K562 (cell line): Measurements from ENCODE around the gene ATG4C. TPM values are rescaled to one million over a fixed set of nuclear protein-coding genes. Genes with fewer than 3 reads are reported as not detected.

ENCODE experiments used
- ATAC-seq: fragments of 200-7000 bp; cut with Tn5 transposase; 3 replicates; pipeline ENCODE4 v1.9.1; 2020; ENCODE audit warnings: moderate library complexity
- BruUV-seq: library from RNA; stranded (reverse); fragments of 400-500 nt; replicated peaks from 2 replicates; lab custom pipeline; 2021; lab: Mats Ljungman, UMichigan
- CTCF ChIA-PET: fragments of 300-600 bp; formaldehyde crosslinking; extraction: SDS; loops from one replicate; lab custom pipeline; 2021; ENCODE audit warnings: low intra/inter-chr PET ratio; lab: Yijun Ruan, JAX
- POLR2A ChIA-PET: fragments of 300-600, 350-650 bp; sonication (Branson Sonifier 250); formaldehyde crosslinking; extraction: SDS; loops from one replicate; lab custom pipeline; 2021; ENCODE audit warnings: antibody characterized with exemption, inconsistent platforms; lab: Yijun Ruan, JAX
- DNase-seq, 4 experiments: peaks; one replicate each; pipeline versions ENCODE4 v3.0.0 to v3.0.0-alpha.2; 2011 to 2018; ENCODE audit warnings: low spot score in 3 of 4, mixed read lengths in 3 of 4; ENCODE audit errors: extremely low read depth in 1 of 4
- FAIRE-seq: peaks from 2 replicates; lab custom pipeline; 2011; peaks lifted over from hg19 to GRCh38; lab: Jason Lieb, UNC
- H2AFZ ChIP-seq: 2 replicates; pipeline ENCODE4 v1.6.0; 2011; ENCODE audit warnings: low read depth, low read length, control low read depth, inconsistent platforms
- H3K27ac ChIP-seq: fragments of 200-600 bp; 3 replicates; pipeline ENCODE4 v1.8.0; 2011; ENCODE audit warnings: low read depth, mild to moderate bottlenecking, control low read depth, inconsistent platforms, low read length, moderate library complexity, mixed read lengths; ENCODE audit errors: extremely low read depth
- H3K27me3 ChIP-seq, 2 experiments: fragments of 300-600 bp in 1 of 2; 2 replicates in 1 of 2; 3 replicates in 1 of 2; pipeline versions ENCODE4 v1.6.0 to v1.8.0; 2011; ENCODE audit warnings: inconsistent platforms in 2 of 2, low read length in 2 of 2, mild to moderate bottlenecking in 1 of 2, mixed read lengths in 1 of 2, moderate library complexity in 1 of 2; ENCODE audit not compliant: control insufficient read depth in 2 of 2, insufficient read depth in 2 of 2
- H3K36me3 ChIP-seq: fragments of 300-600 bp; 3 replicates; pipeline ENCODE4 v1.8.0; 2011; ENCODE audit warnings: mild to moderate bottlenecking, low read length, inconsistent platforms; ENCODE audit not compliant: control insufficient read depth, insufficient read depth
- H3K4me1 ChIP-seq, 2 experiments: fragments of 200-600 bp in 1 of 2; replicated peaks in 1 of 2; 2 replicates in 1 of 2; 3 replicates in 1 of 2; pipeline versions ENCODE4 v1.5.1 to v1.8.0; 2011; ENCODE audit warnings: inconsistent platforms in 2 of 2, low read length in 2 of 2, mild to moderate bottlenecking in 1 of 2, mixed read lengths in 1 of 2, moderate library complexity in 1 of 2; ENCODE audit not compliant: control insufficient read depth in 2 of 2, insufficient read depth in 2 of 2
- H3K4me2 ChIP-seq: 2 replicates; pipeline ENCODE4 v1.6.1; 2011; ENCODE audit warnings: low read length, control low read depth, inconsistent platforms, mixed read lengths; ENCODE audit not compliant: insufficient read depth
- H3K4me3 ChIP-seq: fragments of 200-600 bp; sonication (generic), shearing (Covaris generic); 2 replicates; pipeline ENCODE4 v1.5.1; 2016; ENCODE audit warnings: control low read depth, inconsistent platforms
- H3K79me2 ChIP-seq: fragments of 200-600 bp; 3 replicates; pipeline ENCODE4 v1.8.0; 2011; ENCODE audit warnings: low read length, inconsistent platforms; ENCODE audit not compliant: control insufficient read depth, insufficient read depth
- H3K9ac ChIP-seq, 2 experiments: 2 replicates each; pipeline versions ENCODE4 v1.6.0 to v1.6.1; 2011; ENCODE audit warnings: low read depth in 2 of 2, low read length in 2 of 2, control low read depth in 1 of 2, inconsistent platforms in 1 of 2, mild to moderate bottlenecking in 1 of 2, mixed read lengths in 1 of 2; ENCODE audit not compliant: insufficient read depth in 1 of 2
- H3K9me1 ChIP-seq: one replicate; pipeline ENCODE4 v1.6.0; 2011; ENCODE audit warnings: inconsistent platforms, mild to moderate bottlenecking, low read length, moderate library complexity; ENCODE audit not compliant: control insufficient read depth, insufficient read depth
- H3K9me3 ChIP-seq: replicated peaks from 2 replicates; pipeline ENCODE4 v1.5.1; 2011; ENCODE audit warnings: low read depth, low read length, inconsistent platforms; ENCODE audit not compliant: control insufficient read depth, insufficient read depth
- H4K20me1 ChIP-seq: replicated peaks from 2 replicates; pipeline ENCODE4 v1.6.1; 2011; ENCODE audit warnings: low read length, inconsistent platforms, mixed read lengths; ENCODE audit not compliant: control insufficient read depth, insufficient read depth
- CEBPG ChIP-seq, 3 experiments: fragments of 200-800 bp in 1 of 3; sonication (Bioruptor generic) in 1 of 3; sonication (generic) in 1 of 3; formaldehyde crosslinking in 1 of 3; IDR thresholded peaks in 2 of 3; conservative IDR thresholded peaks in 1 of 3; 2 replicates each; pipeline versions ENCODE4 v1.6.1 to v1.8.0; 2016 to 2022; ENCODE audit warnings: missing compliant biosample characterization in 2 of 3, missing genetic modification characterization in 2 of 3, mild to moderate bottlenecking in 1 of 3, missing genetic modification reagents in 1 of 3
- ERF ChIP-seq: fragments of 450-650 bp; formaldehyde crosslinking; IDR thresholded peaks from 2 replicates; pipeline ENCODE4 v1.4.0; 2020; ENCODE audit warnings: mild to moderate bottlenecking, mixed read lengths
- FOXK1 ChIP-seq: sonication (generic); formaldehyde crosslinking; IDR thresholded peaks from 2 replicates; pipeline ENCODE4 v1.8.0; 2022; ENCODE audit warnings: missing genetic modification reagents, mild to moderate bottlenecking, borderline replicate concordance
- GTF2A2 ChIP-seq: IDR thresholded peaks from 2 replicates; pipeline ENCODE4 v1.6.1; 2016; ENCODE audit warnings: mild to moderate bottlenecking, missing genetic modification characterization, missing compliant biosample characterization
- ILF3 ChIP-seq: fragments of 450-650 bp; IDR thresholded peaks from 2 replicates; pipeline ENCODE4 v1.6.1; 2018; ENCODE audit warnings: antibody characterized with exemption, mild to moderate bottlenecking, moderate library complexity, borderline replicate concordance
- MAZ ChIP-seq, 2 experiments: fragments of 450-650 bp in 1 of 2; sonication (generic) in 1 of 2; formaldehyde crosslinking; IDR thresholded peaks in 1 of 2; conservative IDR thresholded peaks in 1 of 2; 2 replicates each; pipeline versions ENCODE4 v1.4.0 to v1.5.0; 2020; ENCODE audit warnings: mild to moderate bottlenecking in 1 of 2, missing genetic modification reagents in 1 of 2
- NFE2 ChIP-seq: IDR thresholded peaks from 2 replicates; pipeline ENCODE4 v1.6.1; 2014; ENCODE audit warnings: antibody characterized with exemption, low read depth
- PTBP1 ChIP-seq: fragments of 200-400 bp; formaldehyde crosslinking; IDR thresholded peaks from 2 replicates; pipeline ENCODE4 v1.6.1; 2017; ENCODE audit warnings: low read depth, low read length
- RAD21 ChIP-seq, 2 experiments: fragments of 250-450 bp in 1 of 2; fragments of 450-650 bp in 1 of 2; sonication (Bioruptor Pico) in 1 of 2; formaldehyde crosslinking in 1 of 2; IDR thresholded peaks in 1 of 2; conservative IDR thresholded peaks in 1 of 2; 2 replicates each; pipeline versions ENCODE4 v1.4.0 to v1.8.0; 2020 to 2022; ENCODE audit warnings: mild to moderate bottlenecking in 2 of 2, moderate library complexity in 1 of 2
- SREBF2 ChIP-seq: sonication (generic); formaldehyde crosslinking; IDR thresholded peaks from 2 replicates; pipeline ENCODE4 v1.4.0; 2020; ENCODE audit warnings: mild to moderate bottlenecking, missing genetic modification reagents
- SRSF3 ChIP-seq: fragments of 200-400 bp; formaldehyde crosslinking; IDR thresholded peaks from 2 replicates; pipeline ENCODE4 v1.6.1; 2016; ENCODE audit warnings: mild to moderate bottlenecking, low read length, moderate library complexity; ENCODE audit not compliant: insufficient read depth
- ZC3H11A ChIP-seq: IDR thresholded peaks from 2 replicates; pipeline ENCODE4 v1.6.1; 2012; ENCODE audit warnings: low read depth, low read length, improper control_type of control experiment
- ZNF133 ChIP-seq: fragments of 250-450 bp; sonication (Bioruptor Pico); IDR thresholded peaks from 2 replicates; pipeline ENCODE4 v1.4.0; 2020; ENCODE audit warnings: mild to moderate bottlenecking
- ZNF280A ChIP-seq: fragments of 450-650 bp; IDR thresholded peaks from 2 replicates; pipeline ENCODE4 v1.6.1; 2018; ENCODE audit warnings: mild to moderate bottlenecking, low read depth; ENCODE audit not compliant: partially characterized antibody
- ZNF408 ChIP-seq: fragments of 250-450 bp; sonication (Bioruptor Pico); IDR thresholded peaks from 2 replicates; pipeline ENCODE4 v1.4.0; 2020; ENCODE audit warnings: low read depth, mild to moderate bottlenecking, moderate library complexity
- ZNF696 ChIP-seq: fragments of 250-450 bp; sonication (Bioruptor Pico); conservative IDR thresholded peaks from 2 replicates; pipeline ENCODE4 v1.4.0; 2020; ENCODE audit warnings: mild to moderate bottlenecking, moderate library complexity
- WGBS: fragments of 100-300 bp; shearing (Covaris generic); methylation state at CpG from one replicate; pipeline ENCODE4 v1.1.6; 2016; ENCODE audit warnings: low coverage, mixed read lengths; ENCODE audit not compliant: insufficient coverage; ENCODE audit errors: missing lambda C conversion rate; 5-methylcytosine and 5-hydroxymethylcytosine counted together
- in situ Hi-C: fragments of 300-500 bp; cut with MboI; formaldehyde crosslinking; loops from 4 replicates; pipeline ENCODE4 v1.15.0; 2018; ENCODE audit warnings: inconsistent platforms, mixed read lengths
- intact Hi-C: fragments of 100-400 bp; cut with micrococcal nuclease; formaldehyde crosslinking; loops from 2 replicates; pipeline ENCODE4 v1.14.2; 2022
- polyA plus RNA-seq, 8 experiments: library from polyadenylated mRNA; depleted of rRNA in 4 of 8; stranded (reverse) in 5 of 8; unstranded in 3 of 8; fragments of >200 nt; fragmentation: Nextera tagmentation in 2 of 8; fragmentation: Illumina TruSeq in 1 of 8; extraction: Ambion mirVana in 2 of 8; extraction: Trizol in 1 of 8; gene quantifications; 2 replicates each; pipeline versions ENCODE4 v1.2.1 to v1.2.3, GENCODE V29; 2011 to 2014; ENCODE audit warnings: inconsistent platforms in 1 of 8, missing spikeins in 1 of 8
- total RNA-seq, 7 experiments: library from RNA; depleted of rRNA in 6 of 7; stranded (reverse); fragments of >200 nt in 6 of 7; fragmentation: Illumina TruSeq in 2 of 7; extraction: Trizol in 2 of 7; gene quantifications; 2 replicates each; pipeline versions ENCODE4 v1.2.1 to v1.2.3, GENCODE V29; 2011 to 2021; ENCODE audit warnings: low replicate concordance in 1 of 7

ATG4C gene
- total and polyA plus RNA-seq, 9 of the 15 experiments (the other 6 are each of a cell fraction or from before 2014, with no cell fraction given) = 7.6 to 35.8 (median 16.1) TPM

- 0% methylated on average over 3 of the region's 3 CpGs for WGBS
- H3K36me3 ChIP-seq = no peaks in the 10 kb centered on the region
- TF ChIP-seq SREBF2 (CRISPR knock-in tag) (no peak), ILF3 (no peak), RAD21 (CRISPR knock-in tag; conservative IDR thresholded peaks at IDR 0.05 in 1 of 2, IDR thresholded peaks at IDR 0.05 in 1 of 2) (no peak), CEBPG (CRISPR knock-in tag; IDR thresholded peaks at IDR 0.05) (no peak), CEBPG (tag; conservative IDR thresholded peaks at IDR 0.05 in 1 of 2, IDR thresholded peaks at IDR 0.05 in 1 of 2) (peak in 1 of 2 experiments; percentile 22; a peak in 1 of 4 replicates), ERF (CRISPR knock-in tag) (no peak)
- POLR2A ChIA-PET = no interaction called here
- FAIRE-seq (no peak), DNase-seq (no peak), ATAC-seq (no peak)
- H3K4me2 ChIP-seq = no peak overlapping the region
- no peak overlapping the region for H3K9ac ChIP-seq
- CTCF ChIA-PET = no interaction called here
- H3K9me1 ChIP-seq = no peaks in the 10 kb centered on the region
- no peaks in the 10 kb centered on the region for H3K79me2 ChIP-seq
- no peaks in the 10 kb centered on the region for H3K4me1 ChIP-seq
- H3K4me3 ChIP-seq = no peak overlapping the region
- peaks cover 0 to 2% of the 10 kb centered on the region in 2 experiments; a peak in 2 of 5 replicates for H3K27me3 ChIP-seq
- in situ Hi-C loops (no loop called here), intact Hi-C loops (no loop called here)
- BruUV-seq = no TSS peak
- no peak overlapping the region for H2AFZ ChIP-seq
- H3K9me3 ChIP-seq = no peaks in the 10 kb centered on the region
- no peak overlapping the region for H3K27ac ChIP-seq
- H4K20me1 ChIP-seq = no peaks in the 10 kb centered on the region
These were observed 91.7 kb downstream of the ATG4C start for GRCh38 chr1:62875676-62876075.

- DNase-seq = no peak
- no peak overlapping the region for H3K4me2 ChIP-seq
- FAIRE-seq = no peak
- peaks cover 0 to 2% of the 10 kb centered on the region in 2 experiments; a peak in 2 of 5 replicates for H3K27me3 ChIP-seq
- in situ Hi-C loops = no loop called here
- no peak overlapping the region for H2AFZ ChIP-seq
- H3K27ac ChIP-seq = no peak overlapping the region
- no peak overlapping the region for H3K9ac ChIP-seq
- intact Hi-C loops = no loop called here
- H4K20me1 ChIP-seq = no peaks in the 10 kb centered on the region
- H3K4me1 ChIP-seq = no peaks in the 10 kb centered on the region
- no peaks in the 10 kb centered on the region for H3K9me3 ChIP-seq
- no peaks in the 10 kb centered on the region for H3K36me3 ChIP-seq
- TF ChIP-seq NFE2 = no peak
- no peak for TF ChIP-seq ZNF133 (CRISPR knock-in tag)
- TF ChIP-seq MAZ (CRISPR knock-in tag; conservative IDR thresholded peaks at IDR 0.05 in 1 of 2, IDR thresholded peaks at IDR 0.05 in 1 of 2) = no peak
- no peak for TF ChIP-seq ZNF696 (CRISPR knock-in tag)
- TF ChIP-seq GTF2A2 (tag) = no peak
- TF ChIP-seq PTBP1 = no peak
- no peak for TF ChIP-seq FOXK1 (CRISPR knock-in tag)
- no peak for TF ChIP-seq ZC3H11A
- TF ChIP-seq ZNF280A = no peak
- TF ChIP-seq SRSF3 = no peak
- TF ChIP-seq ZNF408 (CRISPR knock-in tag) = no peak
- H3K9me1 ChIP-seq = no peaks in the 10 kb centered on the region
- CTCF ChIA-PET = no interaction called here
- ATAC-seq = no peak
- POLR2A ChIA-PET = no interaction called here
- BruUV-seq = no TSS peak
- no peaks in the 10 kb centered on the region for H3K79me2 ChIP-seq
- no peak overlapping the region for H3K4me3 ChIP-seq
- WGBS = 2% methylated on average over 3 of the region's 3 CpGs
These were observed 92.6 kb downstream of the ATG4C start for GRCh38 chr1:62876535-62876934.
